Kidney (tissue), 14 donors: ENCODE measurements around the gene ARHGAP36. TPM values are rescaled to one million over a fixed set of nuclear protein-coding genes. Genes with fewer than 3 reads are reported as not detected.

Source experiments
- DNase-seq, 5 donors: peaks; one replicate each; pipeline ENCODE4 v3.0.0-alpha.2; 2013 to 2020
- FAIRE-seq: peaks from 2 replicates; lab custom pipeline; 2012; peaks lifted over from hg19 to GRCh38; lab: Jason Lieb, UNC
- H3K27ac ChIP-seq, 2 donors: one replicate each; pipeline ENCODE4 v1.7.0; 2013; ENCODE audit warnings: low read depth in 2 of 2, low read length in 2 of 2, inconsistent platforms in 1 of 2
- H3K27me3 ChIP-seq: one replicate; pipeline ENCODE4 v1.7.1; 2013; ENCODE audit warnings: low read length, inconsistent platforms; ENCODE audit not compliant: control insufficient read depth, insufficient read depth
- H3K36me3 ChIP-seq, 3 donors: one replicate each; pipeline versions ENCODE4 v1.7.0 to v1.7.1; 2013; ENCODE audit warnings: low read length in 3 of 3, control low read depth in 1 of 3, inconsistent platforms in 1 of 3; ENCODE audit not compliant: insufficient read depth in 3 of 3, control insufficient read depth in 2 of 3
- H3K4me1 ChIP-seq, 3 donors: one replicate each; pipeline versions ENCODE4 v1.7.0 to v1.7.1; 2013; ENCODE audit warnings: low read length in 3 of 3, inconsistent platforms in 1 of 3, low read depth in 1 of 3; ENCODE audit not compliant: control insufficient read depth in 2 of 3, insufficient read depth in 2 of 3
- H3K4me3 ChIP-seq, 3 donors: one replicate each; pipeline versions ENCODE4 v1.7.0 to v1.8.1; 2013; ENCODE audit warnings: low read length in 3 of 3, control low read depth in 1 of 3, inconsistent platforms in 1 of 3
- H3K9ac ChIP-seq, 3 donors: one replicate each; pipeline versions ENCODE4 v1.7.0 to v1.7.1; 2013; ENCODE audit warnings: low read length in 3 of 3, control low read depth in 1 of 3, inconsistent platforms in 1 of 3
- H3K9me3 ChIP-seq, 3 donors: one replicate each; pipeline versions ENCODE4 v1.7.0 to v1.7.1; 2013; ENCODE audit warnings: low read length in 3 of 3, control low read depth in 1 of 3, inconsistent platforms in 1 of 3; ENCODE audit not compliant: control insufficient read depth in 2 of 3, insufficient read depth in 1 of 3
- CTCF ChIP-seq: IDR thresholded peaks from 3 replicates; pipeline ENCODE4 v1.5.1; 2012; ENCODE audit warnings: mild to moderate bottlenecking, moderate library complexity, borderline replicate concordance; ENCODE audit not compliant: insufficient read depth; ENCODE audit errors: extremely low read depth
- intact Hi-C: fragments of 100-400 bp; cut with DNase I; formaldehyde crosslinking; loops from one replicate; pipeline ENCODE4 v1.11.1; 2022
- polyA plus RNA-seq: library from polyadenylated mRNA; stranded (reverse); fragments of 350-450 nt; fragmentation: Illumina TruSeq; extraction: RNeasy Lipid Tissue Mini Kit (QIAGEN cat#74804); gene quantifications from one replicate; pipeline ENCODE4 v1.2.3, GENCODE V29; 2014; ENCODE audit warnings: low read depth, low replicate concordance; ENCODE audit not compliant: insufficient read depth
- total RNA-seq: library from RNA; stranded (reverse); fragmentation: NEBNext Ultra II Directional; extraction: Animal tissue kit (Norgen Biotek cat#: 25700); gene quantifications from one replicate; pipeline ENCODE4 v1.2.1, GENCODE V29; 2021
- donor health status: control.
- donor health status: control.
- donor health status: control.
- donor health status: control.
- donor health status: control.
- donor health status: DM: yes; HTN: yes; CAD: no.
- donor health status: Normal renal cell carcinoma (clear cell type).

Gene ARHGAP36
- total and polyA plus RNA-seq, 2 donors from 2014 or later: 0.13 TPM; not detected in 1

- Histone ChIP-seq H3K9ac (no peak overlapping the region), H3K9me3 (no peaks in the 10 kb centered on the region), H3K4me1 (no peaks in the 10 kb centered on the region), H3K27me3 (peaks cover 40% of the 10 kb centered on the region), H3K4me3 (no peak overlapping the region), H3K27ac (no peak overlapping the region), H3K36me3 (no peaks in the 10 kb centered on the region)
- DNase-seq: peak in 1 of 5 donors; percentile 63
- intact Hi-C loops: no loop called here
- FAIRE-seq: no peak
- TF ChIP-seq CTCF: no peak
Measured at GRCh38 chrX:131072871-131073571, 14.9 kb downstream of the ARHGAP36 start.

- no peaks in the 10 kb centered on the region for H3K4me1 ChIP-seq
- no peak overlapping the region for H3K4me3 ChIP-seq
- peaks cover 43% of the 10 kb centered on the region for H3K27me3 ChIP-seq
- no peaks in the 10 kb centered on the region for H3K36me3 ChIP-seq
- no peak overlapping the region for H3K27ac ChIP-seq
- intact Hi-C loops: no loop called here
- DNase-seq (no peak), FAIRE-seq (no peak)
- no peaks in the 10 kb centered on the region for H3K9me3 ChIP-seq
- no peak for TF ChIP-seq CTCF
- no peak overlapping the region for H3K9ac ChIP-seq
Measured at GRCh38 chrX:131073607-131074006, 15.5 kb downstream of the ARHGAP36 start.

GRCh38 chrX:131081772-131082740, 23.9 kb downstream of the ARHGAP36 start:
- DNase-seq (peak in 1 of 5 donors; percentile 53), FAIRE-seq (no peak)
- Histone ChIP-seq H3K9ac (no peak overlapping the region), H3K4me1 (no peaks in the 10 kb centered on the region), H3K4me3 (no peak overlapping the region), H3K27ac (no peak overlapping the region), H3K9me3 (no peaks in the 10 kb centered on the region), H3K27me3 (peaks cover 51% of the 10 kb centered on the region), H3K36me3 (no peaks in the 10 kb centered on the region)
- no peak for TF ChIP-seq CTCF
- intact Hi-C loops: no loop called here
